ENCODE results near the gene TBPL2.

DNA sequence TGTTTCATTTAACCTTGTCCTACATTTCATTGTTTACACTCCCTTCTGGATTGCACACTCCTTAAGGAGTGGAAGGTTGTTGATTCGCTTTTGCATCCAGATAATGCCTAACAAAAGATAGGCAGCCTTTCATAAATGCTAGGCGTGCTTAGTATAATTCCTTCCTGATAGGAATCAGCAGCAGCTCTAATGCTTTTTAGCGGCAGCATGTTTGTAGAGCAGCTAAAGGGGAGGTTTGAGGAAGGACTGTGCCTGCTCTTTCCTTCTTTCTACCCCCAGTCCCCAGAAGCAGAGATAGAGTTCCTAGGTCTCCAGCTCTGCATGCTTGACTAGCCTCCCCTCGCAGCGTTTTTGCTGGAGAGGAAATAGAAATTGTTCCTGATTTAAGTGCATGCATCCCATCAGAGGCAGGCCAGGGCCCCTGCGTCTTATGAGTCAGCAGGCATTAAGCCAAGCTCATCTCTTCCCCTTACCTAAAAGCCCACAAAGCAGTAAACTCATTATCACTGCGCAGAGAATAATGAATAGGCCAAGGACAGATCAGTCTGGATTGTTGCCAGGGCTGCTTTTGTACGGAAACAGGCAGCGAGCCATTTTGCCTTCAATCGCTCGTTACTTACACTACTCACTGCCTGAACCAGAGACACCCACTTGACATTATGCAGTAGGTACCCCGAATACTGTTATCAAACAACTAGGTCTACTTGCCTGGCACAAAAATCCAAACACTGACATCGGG is 14.0 kb upstream of the TBPL2 start:
- TF ChIP-seq EZH2 (IDR thresholded peaks at IDR 0.05; ENCODE audit: borderline replicate concordance, low read depth, low read length, poor library complexity, severe bottlenecking), result no peak
- TF ChIP-seq, protein P1, sequence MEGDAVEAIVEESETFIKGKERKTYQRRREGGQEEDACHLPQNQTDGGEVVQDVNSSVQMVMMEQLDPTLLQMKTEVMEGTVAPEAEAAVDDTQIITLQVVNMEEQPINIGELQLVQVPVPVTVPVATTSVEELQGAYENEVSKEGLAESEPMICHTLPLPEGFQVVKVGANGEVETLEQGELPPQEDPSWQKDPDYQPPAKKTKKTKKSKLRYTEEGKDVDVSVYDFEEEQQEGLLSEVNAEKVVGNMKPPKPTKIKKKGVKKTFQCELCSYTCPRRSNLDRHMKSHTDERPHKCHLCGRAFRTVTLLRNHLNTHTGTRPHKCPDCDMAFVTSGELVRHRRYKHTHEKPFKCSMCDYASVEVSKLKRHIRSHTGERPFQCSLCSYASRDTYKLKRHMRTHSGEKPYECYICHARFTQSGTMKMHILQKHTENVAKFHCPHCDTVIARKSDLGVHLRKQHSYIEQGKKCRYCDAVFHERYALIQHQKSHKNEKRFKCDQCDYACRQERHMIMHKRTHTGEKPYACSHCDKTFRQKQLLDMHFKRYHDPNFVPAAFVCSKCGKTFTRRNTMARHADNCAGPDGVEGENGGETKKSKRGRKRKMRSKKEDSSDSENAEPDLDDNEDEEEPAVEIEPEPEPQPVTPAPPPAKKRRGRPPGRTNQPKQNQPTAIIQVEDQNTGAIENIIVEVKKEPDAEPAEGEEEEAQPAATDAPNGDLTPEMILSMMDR (conservative IDR thresholded peaks at IDR 0.05; ENCODE audit: low read depth, low read length), result no peak

Measured in A673 (cell line).